H9 (cell line): ENCODE results near the gene HOXC12. TPM values are rescaled to one million over a fixed set of nuclear protein-coding genes. Genes with fewer than 3 reads are reported as not detected.

Experiments used
- DNase-seq: peaks from one replicate; pipeline ENCODE4 v3.0.0-alpha.2; 2017
- H2AFZ ChIP-seq: one replicate; pipeline ENCODE4 v1.6.1; 2013; ENCODE audit warnings: mild to moderate bottlenecking, low read length, control low read depth, moderate library complexity
- H2AK5ac ChIP-seq: 2 replicates; pipeline ENCODE4 v1.6.1; 2013; ENCODE audit warnings: low read length, control low read depth, mixed read lengths; ENCODE audit not compliant: insufficient read length
- H2BK120ac ChIP-seq: one replicate; pipeline ENCODE4 v1.6.1; 2013; ENCODE audit warnings: low read depth, mild to moderate bottlenecking, low read length, control low read depth, inconsistent platforms; ENCODE audit not compliant: poor library complexity, severe bottlenecking
- H2BK12ac ChIP-seq: 2 replicates; pipeline ENCODE4 v1.6.1; 2013; ENCODE audit warnings: low read length, control low read depth, mixed read lengths, low read depth; ENCODE audit not compliant: insufficient read length
- H2BK15ac ChIP-seq: 2 replicates; pipeline ENCODE4 v1.6.1; 2013; ENCODE audit warnings: low read depth, low read length, control low read depth
- H2BK20ac ChIP-seq: one replicate; pipeline ENCODE4 v1.6.1; 2013; ENCODE audit warnings: low read depth, mild to moderate bottlenecking, low read length, control low read depth, inconsistent platforms; ENCODE audit not compliant: poor library complexity, severe bottlenecking
- H2BK5ac ChIP-seq: 2 replicates; pipeline ENCODE4 v1.6.1; 2013; ENCODE audit warnings: low read length, control low read depth, mixed read lengths; ENCODE audit not compliant: insufficient read length
- H3K14ac ChIP-seq: 2 replicates; pipeline ENCODE4 v1.6.1; 2013; ENCODE audit warnings: low read length, control low read depth; ENCODE audit not compliant: insufficient read depth
- H3K18ac ChIP-seq: 2 replicates; pipeline ENCODE4 v1.6.1; 2013; ENCODE audit warnings: low read depth, mild to moderate bottlenecking, mixed read lengths, low read length, control low read depth; ENCODE audit not compliant: insufficient read length
- H3K23ac ChIP-seq: 2 replicates; pipeline ENCODE4 v1.6.1; 2013; ENCODE audit warnings: low read length, control low read depth, mixed read lengths, low read depth; ENCODE audit not compliant: insufficient read length
- H3K23me2 ChIP-seq: 2 replicates; pipeline ENCODE4 v1.6.1; 2013; ENCODE audit warnings: low read depth, mild to moderate bottlenecking, mixed read lengths, low read length, control low read depth; ENCODE audit not compliant: insufficient read length, poor library complexity, severe bottlenecking
- H3K27ac ChIP-seq: 2 replicates; pipeline ENCODE4 v1.5.1; 2013; ENCODE audit warnings: low read length, control low read depth, mixed read lengths, low read depth; ENCODE audit not compliant: insufficient read length
- H3K27me3 ChIP-seq: 2 replicates; pipeline ENCODE4 v1.6.1; 2013; ENCODE audit warnings: low read length, control low read depth, inconsistent platforms; ENCODE audit not compliant: insufficient read depth
- H3K4ac ChIP-seq: 2 replicates; pipeline ENCODE4 v1.6.1; 2013; ENCODE audit warnings: low read depth, mild to moderate bottlenecking, control low read depth, inconsistent platforms, low read length, moderate library complexity
- H3K4me1 ChIP-seq: 2 replicates; pipeline ENCODE4 v1.6.1; 2013; ENCODE audit warnings: low read length, control low read depth, inconsistent platforms; ENCODE audit not compliant: insufficient read depth
- H3K4me2 ChIP-seq: 2 replicates; pipeline ENCODE4 v1.6.1; 2013; ENCODE audit warnings: low read length, control low read depth, mixed read lengths; ENCODE audit not compliant: insufficient read length, insufficient read depth
- H3K56ac ChIP-seq: 2 replicates; pipeline ENCODE4 v1.6.1; 2013; ENCODE audit warnings: low read depth, mild to moderate bottlenecking, mixed read lengths, low read length, control low read depth; ENCODE audit not compliant: insufficient read length
- H3K79me1 ChIP-seq: 2 replicates; pipeline ENCODE4 v1.6.1; 2013; ENCODE audit warnings: low read depth, mild to moderate bottlenecking, moderate library complexity, low read length, control low read depth, inconsistent platforms; ENCODE audit not compliant: insufficient read depth, poor library complexity, severe bottlenecking
- H3K79me2 ChIP-seq: 2 replicates; pipeline ENCODE4 v1.6.1; 2013; ENCODE audit warnings: low read length, control low read depth, inconsistent platforms; ENCODE audit not compliant: insufficient read depth
- H3K9ac ChIP-seq: 2 replicates; pipeline ENCODE4 v1.6.1; 2013; ENCODE audit warnings: low read length, control low read depth, mixed read lengths; ENCODE audit not compliant: insufficient read length; ENCODE audit errors: extremely low read depth
- H3K9me3 ChIP-seq: one replicate; pipeline ENCODE4 v1.6.1; 2013; ENCODE audit warnings: low read depth, low read length, inconsistent platforms; ENCODE audit not compliant: control insufficient read depth
- H3T11ph ChIP-seq: one replicate; pipeline ENCODE4 v1.6.1; 2013; ENCODE audit warnings: mild to moderate bottlenecking, low read length, control low read depth, inconsistent platforms
- H4K20me1 ChIP-seq: one replicate; pipeline ENCODE4 v1.6.1; 2013; ENCODE audit not compliant: control insufficient read depth, insufficient read length, insufficient read depth
- H4K5ac ChIP-seq: 2 replicates; pipeline ENCODE4 v1.6.1; 2013; ENCODE audit warnings: low read depth, mild to moderate bottlenecking, mixed read lengths, low read length, control low read depth; ENCODE audit not compliant: insufficient read length
- H4K8ac ChIP-seq: replicated peaks from 2 replicates; pipeline ENCODE4 v1.6.1; 2013; ENCODE audit warnings: low read length, control low read depth, mixed read lengths, low read depth; ENCODE audit not compliant: insufficient read length
- H4K91ac ChIP-seq: 2 replicates; pipeline ENCODE4 v1.6.1; 2013; ENCODE audit warnings: low read depth, mild to moderate bottlenecking, moderate library complexity, mixed read lengths, low read length, control low read depth; ENCODE audit not compliant: insufficient read length
- H3K27ac Mint-ChIP-seq, 3 experiments: 2 replicates in 2 of 3; 3 replicates in 1 of 3; pipeline ENCODE4 v1.8.0; 2020 to 2021; ENCODE audit warnings: mixed read lengths in 3 of 3, mild to moderate bottlenecking in 1 of 3, moderate library complexity in 1 of 3
- H3K27me3 Mint-ChIP-seq: 2 replicates; pipeline ENCODE4 v1.8.0; 2021; ENCODE audit warnings: low read depth, mild to moderate bottlenecking, moderate library complexity, mixed read lengths
- H3K36me3 Mint-ChIP-seq, 3 experiments: 2 replicates in 2 of 3; 3 replicates in 1 of 3; pipeline ENCODE4 v1.8.0; 2020 to 2021; ENCODE audit warnings: low read depth in 3 of 3, mixed read lengths in 3 of 3; ENCODE audit not compliant: insufficient read depth in 1 of 3
- H3K4me1 Mint-ChIP-seq, 2 experiments: 2 replicates each; pipeline ENCODE4 v1.8.0; 2020; ENCODE audit warnings: mixed read lengths in 2 of 2
- H3K4me3 Mint-ChIP-seq, 2 experiments: 2 replicates in 1 of 2; 3 replicates in 1 of 2; pipeline ENCODE4 v1.8.0; 2020 to 2021; ENCODE audit warnings: mild to moderate bottlenecking in 2 of 2, mixed read lengths in 2 of 2, moderate library complexity in 1 of 2
- H3K9me3 Mint-ChIP-seq, 2 experiments: 2 replicates in 1 of 2; 3 replicates in 1 of 2; pipeline ENCODE4 v1.8.0; 2020; ENCODE audit warnings: mild to moderate bottlenecking in 2 of 2, mixed read lengths in 2 of 2, moderate library complexity in 1 of 2
- CTCF ChIP-seq: fragments of 200-600 bp; sonication (generic); conservative IDR thresholded peaks from 3 replicates; pipeline ENCODE4 v1.8.0; 2021; ENCODE audit warnings: antibody characterized with exemption, mild to moderate bottlenecking
- WGBS: extraction: QIAGEN DNeasy Blood & Tissue Kit; methylation state at CpG from one replicate; pipeline ENCODE4 v1.1.7; 2013; ENCODE audit warnings: missing lambda C conversion rate, low lambda C conversion rate, mixed read lengths; ENCODE audit not compliant: insufficient read length; ENCODE audit errors: extremely low coverage; 5-methylcytosine and 5-hydroxymethylcytosine counted together
- total RNA-seq: library from RNA; stranded (reverse); gene quantifications from 2 replicates; pipeline ENCODE4 v1.2.1, GENCODE V29; 2021

HOXC12 gene
- total RNA-seq, 1 experiment from 2014 or later, result not detected

DNA sequence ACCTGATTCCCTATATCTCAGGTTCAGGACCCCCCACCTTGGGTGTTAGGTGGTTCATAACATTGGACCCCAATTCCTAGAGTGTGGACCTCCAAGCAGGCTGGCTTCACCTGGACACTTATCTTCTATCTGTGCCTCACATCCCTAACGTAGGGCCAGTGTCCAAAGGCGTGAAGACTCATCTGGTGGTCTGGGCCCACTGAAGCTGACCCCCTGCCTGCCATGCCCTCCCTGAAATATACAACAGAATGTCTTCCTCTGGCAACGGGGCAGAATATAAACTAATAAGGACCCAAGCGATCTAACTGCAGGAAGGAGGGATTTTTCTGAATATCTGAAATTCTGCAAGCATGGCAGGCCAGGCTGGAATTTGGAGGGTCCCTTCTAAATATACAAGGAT lies 10.5 kb upstream of the HOXC12 start:
- Histone ChIP-seq H3K27ac (no peak overlapping the region), H2BK12ac (no peak overlapping the region), H3K23ac (no peak overlapping the region), H2BK20ac (no peak overlapping the region), H3K79me2 (no peaks in the 10 kb centered on the region), H3K4ac (no peak overlapping the region), H2BK15ac (no peak overlapping the region), H2AFZ (no peak overlapping the region), H4K91ac (no peak overlapping the region), H4K8ac (no peak overlapping the region), H3K9me3 (no peaks in the 10 kb centered on the region), H3K18ac (no peak overlapping the region), H2BK5ac (no peak overlapping the region), H2BK120ac (no peak overlapping the region), H3K23me2 (no peaks in the 10 kb centered on the region), H3K4me1 (no peaks in the 10 kb centered on the region), H4K20me1 (no peaks in the 10 kb centered on the region), H3K14ac (no peak overlapping the region), H2AK5ac (no peak overlapping the region), H4K5ac (no peak overlapping the region), H3K27me3 (peaks cover 97% of the 10 kb centered on the region), H3K9ac (no peak overlapping the region), H3K4me2 (no peak overlapping the region), H3T11ph (no peak overlapping the region), H3K79me1 (no peaks in the 10 kb centered on the region), H3K56ac (no peak overlapping the region)
- H3K9me3 Mint-ChIP-seq, result peaks cover 0 to 5% of the 10 kb centered on the region in 2 experiments; a peak in 3 of 5 replicates
- no peak overlapping the region for H3K4me3 Mint-ChIP-seq
- no peak for DNase-seq
- peaks cover 99% of the 10 kb centered on the region for H3K27me3 Mint-ChIP-seq
- WGBS, result no CpG with 5 or more reads among the region's 4 CpGs
- no peak overlapping the region for H3K27ac Mint-ChIP-seq
- H3K4me1 Mint-ChIP-seq, result peaks cover 0 to 11% of the 10 kb centered on the region in 2 experiments; a peak in 3 of 4 replicates
- H3K36me3 Mint-ChIP-seq, result no peaks in the 10 kb centered on the region
- no peak for TF ChIP-seq CTCF
